HepG2 (cell line): ENCODE data around the gene TPPP2.

Source experiments
- HCFC1 ChIP-seq: fragments of 150-350 bp; IDR thresholded peaks from 2 replicates; pipeline ENCODE4 v1.6.1; 2014; ENCODE audit warnings: low read depth, low read length
- POLR2A ChIP-seq, 2 experiments: IDR thresholded peaks; 2 replicates each; pipeline ENCODE4 v1.6.1; 2011; ENCODE audit warnings: low read depth in 2 of 2, low read length in 2 of 2, mild to moderate bottlenecking in 1 of 2, moderate library complexity in 1 of 2; ENCODE audit not compliant: insufficient read depth in 1 of 2
- PRDM15 ChIP-seq: sonication (generic); formaldehyde crosslinking; IDR thresholded peaks from 2 replicates; pipeline ENCODE4 v1.4.0; 2020; ENCODE audit warnings: missing genetic modification reagents
- SAFB2 ChIP-seq: sonication (generic); formaldehyde crosslinking; IDR thresholded peaks from 2 replicates; pipeline ENCODE4 v1.5.1; 2020; ENCODE audit warnings: missing genetic modification reagents, low read depth, mild to moderate bottlenecking, borderline replicate concordance
- ZC3H4 ChIP-seq: sonication (generic); formaldehyde crosslinking; IDR thresholded peaks from 2 replicates; pipeline ENCODE4 v1.4.0; 2020; ENCODE audit warnings: missing genetic modification reagents, borderline replicate concordance

- TF ChIP-seq POLR2A (IDR thresholded peaks at IDR 0.05; ENCODE audit: insufficient read depth in 1 of 2, low read depth in 2 of 2, low read length in 2 of 2) (no peak), ZC3H4 (CRISPR knock-in tag) (no peak), PRDM15 (CRISPR knock-in tag) (no peak), HCFC1 (no peak), SAFB2 (CRISPR knock-in tag) (no peak)
These were observed 4.4 kb upstream of the TPPP2 start for GRCh38 chr14:21025371-21026273.
